Measurements from ENCODE around the gene DGKD. TPM values are rescaled to one million over a fixed set of nuclear protein-coding genes. Genes with fewer than 3 reads are reported as not detected.
A peak's percentile ranks its signal among the peaks of the same experiment; 100 is the strongest.

The DGKD gene
- total and polyA plus RNA-seq, 11 donors = 15.5 to 88.6 (median 43.0) TPM

DNA sequence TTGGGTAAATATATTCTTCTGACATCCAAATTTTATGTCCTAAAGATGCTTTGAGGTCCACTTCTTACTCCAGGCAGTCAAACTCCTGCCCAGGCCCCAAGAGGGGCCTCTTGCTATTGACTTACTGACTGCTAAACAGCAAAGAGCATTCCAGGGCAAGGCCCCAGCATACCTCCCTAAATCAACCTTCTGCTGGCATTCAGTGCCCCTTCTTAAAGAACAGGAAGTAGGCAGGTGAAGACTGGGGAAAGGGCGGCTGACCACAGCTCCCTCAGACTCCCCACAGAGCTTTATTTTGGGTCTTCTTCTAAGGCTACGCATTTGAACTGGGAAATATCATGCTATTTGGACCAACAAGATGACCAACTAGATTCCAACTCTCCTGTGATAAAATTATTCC lies 143.4 kb downstream of the DGKD start:
- H3K27ac ChIP-seq = no peak overlapping the region
- 81 to 99% (median 98%) methylated on average over 2 of the region's 2 CpGs for WGBS, 4 donors
- peaks cover 0 to 5% (median 0%) of the 10 kb centered on the region in 12 donors for H3K9me3 ChIP-seq
- H3K36me3 ChIP-seq = peaks cover 0 to 91% (median 62%) of the 10 kb centered on the region in 9 donors
- no peaks in the 10 kb centered on the region for H3K27me3 ChIP-seq
- H3K4me1 ChIP-seq = peaks cover 0 to 8% (median 0%) of the 10 kb centered on the region in 12 donors
- ATAC-seq = no peak
- intact Hi-C loops (cut with DNase I) = no loop called here
- no peak overlapping the region for H3K4me3 ChIP-seq
- no peak for DNase-seq
- TF ChIP-seq, protein P1, sequence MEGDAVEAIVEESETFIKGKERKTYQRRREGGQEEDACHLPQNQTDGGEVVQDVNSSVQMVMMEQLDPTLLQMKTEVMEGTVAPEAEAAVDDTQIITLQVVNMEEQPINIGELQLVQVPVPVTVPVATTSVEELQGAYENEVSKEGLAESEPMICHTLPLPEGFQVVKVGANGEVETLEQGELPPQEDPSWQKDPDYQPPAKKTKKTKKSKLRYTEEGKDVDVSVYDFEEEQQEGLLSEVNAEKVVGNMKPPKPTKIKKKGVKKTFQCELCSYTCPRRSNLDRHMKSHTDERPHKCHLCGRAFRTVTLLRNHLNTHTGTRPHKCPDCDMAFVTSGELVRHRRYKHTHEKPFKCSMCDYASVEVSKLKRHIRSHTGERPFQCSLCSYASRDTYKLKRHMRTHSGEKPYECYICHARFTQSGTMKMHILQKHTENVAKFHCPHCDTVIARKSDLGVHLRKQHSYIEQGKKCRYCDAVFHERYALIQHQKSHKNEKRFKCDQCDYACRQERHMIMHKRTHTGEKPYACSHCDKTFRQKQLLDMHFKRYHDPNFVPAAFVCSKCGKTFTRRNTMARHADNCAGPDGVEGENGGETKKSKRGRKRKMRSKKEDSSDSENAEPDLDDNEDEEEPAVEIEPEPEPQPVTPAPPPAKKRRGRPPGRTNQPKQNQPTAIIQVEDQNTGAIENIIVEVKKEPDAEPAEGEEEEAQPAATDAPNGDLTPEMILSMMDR (IDR thresholded peaks at IDR 0.05) = no peak
- no peak for TF ChIP-seq POLR2A (IDR thresholded peaks at IDR 0.05)

DNA sequence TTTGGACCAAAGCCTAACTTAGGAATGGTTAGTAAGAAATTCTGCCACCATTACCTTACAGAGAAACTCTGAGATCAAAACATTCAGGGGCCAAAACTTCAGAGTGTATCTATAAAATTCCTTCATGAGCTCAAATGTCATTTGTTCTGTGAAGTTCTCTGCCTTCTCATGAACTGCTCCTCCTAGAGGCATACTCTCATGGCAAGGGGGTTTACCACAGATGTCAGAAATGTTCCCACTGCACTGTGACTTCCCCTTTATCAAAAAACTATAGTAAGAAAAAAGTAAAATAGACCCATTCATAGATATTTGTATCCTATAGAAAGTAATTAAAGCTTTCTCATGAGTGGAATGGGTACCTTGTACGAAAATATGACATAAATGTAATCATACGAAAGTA lies 143.8 kb downstream of the DGKD start:
- DNase-seq = no peak
- 93 to 99% (median 96%) methylated on average over 2 of the region's 2 CpGs for WGBS, 4 donors
- Histone ChIP-seq H3K27me3 (no peaks in the 10 kb centered on the region), H3K4me1 (peaks cover 0 to 8% (median 0%) of the 10 kb centered on the region in 12 donors), H3K9me3 (peaks cover 0 to 9% (median 3%) of the 10 kb centered on the region in 12 donors), H3K4me3 (no peak overlapping the region), H3K27ac (no peak overlapping the region), H3K36me3 (peaks cover 0 to 89% (median 58%) of the 10 kb centered on the region in 9 donors)
- ATAC-seq = no peak
- TF ChIP-seq, protein P1 (IDR thresholded peaks at IDR 0.05) = no peak
- TF ChIP-seq POLR2A (IDR thresholded peaks at IDR 0.05) = no peak
- intact Hi-C loops (cut with DNase I) = no loop called here

DNA sequence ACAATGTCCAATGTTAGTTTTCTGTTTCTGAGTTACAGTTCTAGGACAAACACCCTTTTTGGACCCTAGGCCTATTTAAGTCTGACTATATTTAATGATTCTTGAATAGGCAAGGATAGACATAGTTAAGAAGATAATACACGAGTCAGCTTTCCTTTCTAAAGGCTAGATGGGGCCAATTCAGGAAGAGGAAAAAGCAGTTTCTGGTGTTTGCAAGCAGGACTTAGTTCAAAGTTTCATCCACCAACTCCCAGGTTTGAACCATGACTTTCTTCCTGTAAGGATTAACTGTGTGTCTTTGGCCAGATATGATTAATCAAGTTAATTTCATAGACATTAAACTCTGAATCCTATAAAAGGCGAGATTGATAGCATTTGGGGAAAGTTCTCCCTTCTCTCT lies 145.6 kb downstream of the DGKD start:
- H3K4me1 ChIP-seq = peaks cover 0 to 14% (median 0%) of the 10 kb centered on the region in 12 donors
- no peaks in the 10 kb centered on the region for H3K27me3 ChIP-seq
- intact Hi-C loops (cut with DNase I) = no loop called here
- WGBS, 4 donors = 79 to 90% (median 82%) methylated on average over 2 of the region's 2 CpGs
- peaks cover 0 to 88% (median 56%) of the 10 kb centered on the region in 9 donors for H3K36me3 ChIP-seq
- H3K27ac ChIP-seq = no peak overlapping the region
- TF ChIP-seq, protein P1 (IDR thresholded peaks at IDR 0.05) = no peak
- TF ChIP-seq POLR2A (IDR thresholded peaks at IDR 0.05) = no peak
- H3K4me3 ChIP-seq = no peak overlapping the region
- ATAC-seq (no peak), DNase-seq (no peak)
- H3K9me3 ChIP-seq = peaks cover 0 to 25% (median 14%) of the 10 kb centered on the region in 12 donors

DNA sequence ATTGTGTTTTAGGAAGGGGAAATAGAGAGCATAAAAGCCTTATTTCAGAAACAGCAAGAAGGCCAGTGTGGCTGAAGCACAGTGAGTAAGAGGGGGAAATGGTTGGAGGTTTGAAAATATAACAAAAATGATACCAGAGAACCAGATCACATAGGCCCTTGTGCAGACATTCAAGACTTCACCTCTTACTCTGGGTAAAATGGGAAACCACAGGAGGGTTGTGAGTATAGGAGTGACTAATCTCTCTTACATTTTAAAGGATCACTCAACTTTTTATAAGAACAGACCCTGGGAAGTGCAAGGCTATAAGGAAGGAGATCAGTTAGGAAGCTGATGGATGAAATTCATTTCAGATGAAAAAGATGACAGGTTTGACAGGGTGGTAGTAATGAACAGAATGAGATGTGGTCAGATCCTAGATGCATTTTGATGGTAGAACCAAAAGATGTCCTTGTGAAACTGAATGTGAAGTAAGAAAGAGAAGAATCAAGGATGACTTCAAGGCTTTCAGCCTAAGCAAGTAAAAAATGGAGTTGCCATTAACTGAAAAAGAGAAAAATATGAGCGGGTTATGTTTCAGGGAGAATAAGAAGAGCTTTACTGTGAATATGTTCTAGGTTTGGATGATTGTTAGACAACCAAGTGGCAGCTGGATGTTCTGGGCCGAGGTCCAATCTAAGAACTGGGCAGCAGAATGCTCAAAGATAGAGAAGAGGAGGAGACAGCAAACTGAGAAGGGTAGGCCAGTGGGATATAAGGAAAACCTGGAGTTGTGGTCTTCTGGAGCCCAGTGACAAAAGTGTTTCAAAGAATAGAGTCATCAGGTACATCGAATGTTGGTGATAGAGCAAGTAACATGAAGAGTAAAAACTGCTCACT lies 147.1 kb downstream of the DGKD start:
- 75 to 79% (median 76%) methylated on average over 3 of the region's 3 CpGs for WGBS, 4 donors
- peaks cover 0 to 16% (median 0%) of the 10 kb centered on the region in 12 donors for H3K4me1 ChIP-seq
- H3K4me3 ChIP-seq = no peak overlapping the region
- H3K9me3 ChIP-seq = peaks cover 0 to 29% (median 14%) of the 10 kb centered on the region in 12 donors
- H3K36me3 ChIP-seq = peaks cover 0 to 86% (median 50%) of the 10 kb centered on the region in 9 donors
- intact Hi-C loops (cut with DNase I) = no loop called here
- no peak for TF ChIP-seq POLR2A (IDR thresholded peaks at IDR 0.05)
- TF ChIP-seq, protein P1 (IDR thresholded peaks at IDR 0.05) = no peak
- DNase-seq (no peak), ATAC-seq (peak in 3 of 4 donors; percentile 39 to 67 (median 50))
- no peaks in the 10 kb centered on the region for H3K27me3 ChIP-seq
- H3K27ac ChIP-seq = no peak overlapping the region
